H1 (cell line): Measurements from ENCODE around the gene CYRIA. TPM values are rescaled to one million over a fixed set of nuclear protein-coding genes. Genes with fewer than 3 reads are reported as not detected.

Source experiments
- CTCF ChIA-PET: fragments of 300-600 bp; sonication (Branson Sonifier 250); formaldehyde crosslinking; loops from one replicate; lab custom pipeline; 2021; ENCODE audit not compliant: partially characterized antibody; lab: Charles Lee
- POLR2A ChIA-PET: fragments of 300-600 bp; sonication (Branson Sonifier 250); formaldehyde crosslinking; loops from one replicate; lab custom pipeline; 2021; ENCODE audit warnings: inconsistent platforms; ENCODE audit not compliant: partially characterized antibody; lab: Charles Lee
- DNase-seq, 2 experiments: peaks; one replicate each; pipeline versions ENCODE4 v3.0.0 to v3.0.0-alpha.2; 2010 to 2022; ENCODE audit warnings: low spot score in 2 of 2, low read depth in 1 of 2, mixed read lengths in 1 of 2
- FAIRE-seq: peaks from 2 replicates; lab custom pipeline; 2011; peaks lifted over from hg19 to GRCh38; lab: Jason Lieb, UNC
- H2AFZ ChIP-seq: 2 replicates; pipeline ENCODE4 v1.8.1; 2012; ENCODE audit warnings: low read length, inconsistent platforms
- H2AK5ac ChIP-seq: 2 replicates; pipeline ENCODE4 v1.6.1; 2013; ENCODE audit warnings: low read depth, low read length
- H2BK120ac ChIP-seq: replicated peaks from 2 replicates; pipeline ENCODE3; 2013; ENCODE audit warnings: low read depth, low read length, inconsistent platforms
- H2BK12ac ChIP-seq: 2 replicates; pipeline ENCODE4 v1.6.1; 2013; ENCODE audit warnings: low read depth, low read length
- H2BK15ac ChIP-seq: 2 replicates; pipeline ENCODE4 v1.6.1; 2013; ENCODE audit warnings: low read length
- H2BK20ac ChIP-seq: 2 replicates; pipeline ENCODE4 v1.6.1; 2013; ENCODE audit warnings: low read length
- H2BK5ac ChIP-seq: 2 replicates; pipeline ENCODE4 v1.6.1; 2013; ENCODE audit warnings: low read depth, low read length
- H3K14ac ChIP-seq: 2 replicates; pipeline ENCODE4 v1.6.1; 2013; ENCODE audit warnings: inconsistent platforms; ENCODE audit not compliant: insufficient read length
- H3K18ac ChIP-seq: 2 replicates; pipeline ENCODE4 v1.6.1; 2013; ENCODE audit warnings: low read length; ENCODE audit errors: extremely low read depth
- H3K23ac ChIP-seq: 2 replicates; pipeline ENCODE4 v1.6.1; 2013; ENCODE audit warnings: inconsistent platforms; ENCODE audit not compliant: insufficient read length
- H3K23me2 ChIP-seq: 2 replicates; pipeline ENCODE4 v1.6.1; 2013; ENCODE audit warnings: low read depth, low read length
- H3K27ac ChIP-seq: 2 replicates; pipeline ENCODE4 v1.6.1; 2011; ENCODE audit warnings: low read depth, low read length, inconsistent platforms
- H3K27me3 ChIP-seq, 4 experiments: replicated peaks in 1 of 4; 1 replicate in 1 of 4; 2 replicates in 3 of 4; pipeline versions ENCODE4 v1.6.1 to v1.8.1; 2011 to 2013; ENCODE audit warnings: low read length in 3 of 4, mild to moderate bottlenecking in 3 of 4, inconsistent platforms in 2 of 4, mixed read lengths in 2 of 4, moderate library complexity in 1 of 4; ENCODE audit not compliant: control insufficient read depth in 3 of 4, insufficient read depth in 3 of 4; ENCODE audit errors: extremely low read depth in 1 of 4
- H3K36me3 ChIP-seq, 4 experiments: 2 replicates each; pipeline versions ENCODE4 v1.6.1 to v1.8.1; 2011 to 2013; ENCODE audit warnings: mild to moderate bottlenecking in 4 of 4, low read length in 3 of 4, moderate library complexity in 2 of 4, control low read depth in 1 of 4, inconsistent platforms in 1 of 4; ENCODE audit not compliant: insufficient read depth in 4 of 4, control insufficient read depth in 2 of 4
- H3K4ac ChIP-seq: replicated peaks from 2 replicates; pipeline ENCODE3; 2013; ENCODE audit warnings: low read length, low read depth, mixed read lengths, inconsistent platforms; ENCODE audit not compliant: insufficient read length
- H3K4me1 ChIP-seq, 4 experiments: replicated peaks in 1 of 4; 1 replicate in 1 of 4; 2 replicates in 3 of 4; pipeline versions ENCODE4 v1.6.1 to v1.8.1; 2011 to 2013; ENCODE audit warnings: low read length in 3 of 4, inconsistent platforms in 2 of 4, mixed read lengths in 1 of 4; ENCODE audit not compliant: insufficient read depth in 4 of 4, control insufficient read depth in 3 of 4
- H3K4me2 ChIP-seq, 2 experiments: 2 replicates each; pipeline versions ENCODE4 v1.6.1 to v1.8.1; 2011 to 2013; ENCODE audit warnings: low read depth in 2 of 2, low read length in 2 of 2, control low read depth in 1 of 2, inconsistent platforms in 1 of 2, mild to moderate bottlenecking in 1 of 2; ENCODE audit not compliant: insufficient read depth in 1 of 2
- H3K4me3 ChIP-seq, 4 experiments: fragments of 200-600, 300-600 bp in 1 of 4; sonication (generic), shearing (Covaris generic), sonication (Bioruptor Twin) in 1 of 4; 2 replicates each; pipeline versions ENCODE4 v1.5.1 to v1.8.1; 2011 to 2016; ENCODE audit warnings: low read length in 4 of 4, low read depth in 3 of 4, control low read depth in 2 of 4, inconsistent platforms in 2 of 4, mild to moderate bottlenecking in 2 of 4, mixed read lengths in 1 of 4, moderate library complexity in 1 of 4; ENCODE audit not compliant: insufficient read depth in 2 of 4; ENCODE audit errors: extremely low read depth in 1 of 4
- H3K56ac ChIP-seq: replicated peaks from 2 replicates; pipeline ENCODE3; 2013; ENCODE audit warnings: low read depth, mild to moderate bottlenecking, mixed read lengths, low read length, inconsistent platforms; ENCODE audit not compliant: insufficient read length
- H3K79me1 ChIP-seq: 2 replicates; pipeline ENCODE4 v1.6.1; 2013; ENCODE audit warnings: low read depth, low read length, control low read depth
- H3K79me2 ChIP-seq, 2 experiments: 2 replicates each; pipeline versions ENCODE4 v1.6.1 to v1.8.1; 2012 to 2013; ENCODE audit warnings: low read length in 2 of 2, mild to moderate bottlenecking in 2 of 2, inconsistent platforms in 1 of 2; ENCODE audit not compliant: insufficient read depth in 2 of 2, control insufficient read depth in 1 of 2
- H3K9ac ChIP-seq, 4 experiments: replicated peaks in 1 of 4; 1 replicate in 1 of 4; 2 replicates in 3 of 4; pipeline versions ENCODE4 v1.6.1 to v1.8.1; 2011 to 2013; ENCODE audit warnings: low read depth in 3 of 4, low read length in 3 of 4, control low read depth in 2 of 4, mild to moderate bottlenecking in 2 of 4, moderate library complexity in 2 of 4, inconsistent platforms in 1 of 4; ENCODE audit errors: extremely low read depth in 1 of 4
- H3K9me3 ChIP-seq, 2 experiments: 2 replicates each; pipeline versions ENCODE4 v1.6.1 to v1.8.1; 2012 to 2013; ENCODE audit warnings: mild to moderate bottlenecking in 2 of 2, moderate library complexity in 2 of 2, control low read depth in 1 of 2, inconsistent platforms in 1 of 2, low read depth in 1 of 2, low read length in 1 of 2, mixed read lengths in 1 of 2; ENCODE audit not compliant: insufficient read depth in 2 of 2
- H4K20me1 ChIP-seq, 2 experiments: replicated peaks in 1 of 2; 2 replicates each; pipeline versions ENCODE3 to v1.8.1; 2011 to 2013; ENCODE audit warnings: inconsistent platforms in 2 of 2, low read length in 2 of 2, mild to moderate bottlenecking in 1 of 2; ENCODE audit not compliant: insufficient read depth in 2 of 2, control insufficient read depth in 1 of 2
- H4K5ac ChIP-seq: 2 replicates; pipeline ENCODE4 v1.6.1; 2013; ENCODE audit warnings: low read length, low read depth, mixed read lengths, inconsistent platforms; ENCODE audit not compliant: insufficient read length
- H4K8ac ChIP-seq: 2 replicates; pipeline ENCODE4 v1.8.0; 2013; ENCODE audit warnings: mild to moderate bottlenecking, moderate library complexity, low read length, inconsistent platforms; ENCODE audit not compliant: insufficient read depth; ENCODE audit errors: extremely low read depth
- H4K91ac ChIP-seq: replicated peaks from 2 replicates; pipeline ENCODE3; 2013; ENCODE audit warnings: low read length, mixed read lengths, inconsistent platforms; ENCODE audit not compliant: insufficient read length
- BCL11A ChIP-seq, 2 experiments: IDR thresholded peaks; one replicate each; pipeline ENCODE4 v1.6.1; 2011; ENCODE audit warnings: low read depth in 2 of 2, low read length in 2 of 2, mild to moderate bottlenecking in 2 of 2
- CHD2 ChIP-seq: IDR thresholded peaks from 2 replicates; pipeline ENCODE4 v1.6.1; 2012; ENCODE audit warnings: low read length, improper control_type of control experiment
- EZH2 ChIP-seq: fragments of 200-600 bp; sonication (generic); IDR thresholded peaks from 2 replicates; pipeline ENCODE4 v1.7.1; 2012; ENCODE audit warnings: low read depth, mild to moderate bottlenecking, moderate library complexity, low read length, inconsistent platforms; ENCODE audit not compliant: severe bottlenecking
- GABPA ChIP-seq: IDR thresholded peaks from 2 replicates; pipeline ENCODE4 v1.6.1; 2011; ENCODE audit warnings: mild to moderate bottlenecking, low read length, moderate library complexity, borderline replicate concordance; ENCODE audit not compliant: insufficient read depth
- HDAC6 ChIP-seq: IDR thresholded peaks from one replicate; pipeline ENCODE4 v1.7.1; 2012; ENCODE audit warnings: low read depth, mild to moderate bottlenecking, inconsistent platforms, low read length, moderate library complexity
- RFX5 ChIP-seq: IDR thresholded peaks from 2 replicates; pipeline ENCODE4 v1.6.1; 2011; ENCODE audit warnings: low read depth, low read length, improper control_type of control experiment, borderline replicate concordance
- SP1 ChIP-seq: IDR thresholded peaks from 2 replicates; pipeline ENCODE4 v1.6.1; 2011; ENCODE audit warnings: low read depth, low read length
- SP2 ChIP-seq: IDR thresholded peaks from 2 replicates; pipeline ENCODE4 v1.6.1; 2012; ENCODE audit warnings: mild to moderate bottlenecking, low read length, inconsistent platforms
- ZNF274 ChIP-seq: IDR thresholded peaks from 2 replicates; pipeline ENCODE4 v1.7.0; 2012; ENCODE audit warnings: low read length, borderline replicate concordance; ENCODE audit errors: extremely low read depth
- WGBS, 2 experiments: shearing (Covaris generic) in 1 of 2; methylation state at CpG; one replicate each; pipeline versions ENCODE4 v1.1.6 to v1.1.7; 2013 to 2015; ENCODE audit warnings: low lambda C conversion rate in 2 of 2, mixed read lengths in 2 of 2, inconsistent platforms in 1 of 2, low coverage in 1 of 2, missing lambda C conversion rate in 1 of 2; ENCODE audit not compliant: insufficient replicate concordance in 2 of 2, insufficient coverage in 1 of 2, insufficient read length in 1 of 2; ENCODE audit errors: extremely low coverage in 1 of 2, missing lambda C conversion rate in 1 of 2; 5-methylcytosine and 5-hydroxymethylcytosine counted together
- polyA plus RNA-seq, 7 experiments: library from polyadenylated mRNA; depleted of rRNA in 3 of 7; stranded (reverse) in 5 of 7; unstranded in 2 of 7; fragments of >200 nt in 5 of 7; fragments of 200-250 nt in 2 of 7; gene quantifications; 1 replicate in 5 of 7; 2 replicates in 1 of 7; 4 replicates in 1 of 7; pipeline versions ENCODE4 v1.2.1 to v1.2.3, GENCODE V29; 2011 to 2013; ENCODE audit warnings: missing spikeins in 2 of 7, mixed read lengths in 2 of 7
- total RNA-seq: library from RNA; stranded (reverse); fragmentation: NEBNext Ultra II Directional; extraction: Animal tissue kit (Norgen Biotek cat#: 25700); gene quantifications from 2 replicates; pipeline ENCODE4 v1.2.1, GENCODE V29; 2021

The CYRIA gene
- total and polyA plus RNA-seq, 2 of the 8 experiments (the other 6 are each of a cell fraction or from before 2014, with no cell fraction given), result 1.5 to 9.8 TPM

DNA sequence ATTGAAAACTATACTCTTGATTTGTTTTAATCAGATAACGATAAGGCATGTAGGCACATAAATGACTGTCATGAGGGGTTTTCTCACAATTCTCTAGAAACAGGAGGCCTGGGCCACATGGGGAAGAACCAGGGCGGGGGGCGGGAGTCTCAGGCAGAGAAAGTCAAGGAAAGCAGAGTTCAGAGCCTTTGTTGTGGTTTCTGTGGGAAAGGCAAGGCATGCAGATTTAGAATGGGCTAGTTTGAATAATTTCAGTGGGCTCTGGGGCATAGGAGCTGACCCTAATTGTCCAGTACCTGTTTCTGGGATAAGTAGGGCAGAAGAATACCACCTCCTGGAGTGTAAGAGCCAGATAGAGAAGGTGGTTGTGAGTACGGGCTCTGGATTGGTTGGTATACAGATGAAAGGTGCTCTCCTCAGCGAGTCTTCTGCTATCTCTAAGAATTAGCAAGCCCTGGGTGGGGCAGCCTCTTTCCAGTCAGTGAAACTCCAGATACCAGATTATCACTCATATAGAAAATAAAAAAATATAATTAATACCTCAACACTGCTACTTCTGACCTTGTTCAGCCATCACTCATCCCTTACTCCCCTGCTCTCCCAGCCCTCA, 41.5 kb upstream of the CYRIA start:
- Histone ChIP-seq H3K23me2 (no peaks in the 10 kb centered on the region), H3K14ac (no peak overlapping the region), H3K56ac (no peak overlapping the region), H3K4me2 (no peak overlapping the region), H2AFZ (no peak overlapping the region), H3K9ac (no peak overlapping the region), H2BK20ac (no peak overlapping the region), H3K79me2 (no peaks in the 10 kb centered on the region), H2BK120ac (no peak overlapping the region), H4K5ac (no peak overlapping the region), H3K79me1 (no peaks in the 10 kb centered on the region), H3K27ac (no peak overlapping the region), H3K23ac (no peak overlapping the region), H3K9me3 (no peaks in the 10 kb centered on the region), H4K91ac (no peak overlapping the region), H3K4ac (no peak overlapping the region), H4K8ac (no peak overlapping the region), H2BK12ac (no peak overlapping the region), H4K20me1 (no peaks in the 10 kb centered on the region), H3K27me3 (no peaks in the 10 kb centered on the region), H3K36me3 (no peaks in the 10 kb centered on the region), H3K18ac (no peak overlapping the region), H2BK5ac (no peak overlapping the region), H3K4me3 (no peak overlapping the region), H3K4me1 (no peaks in the 10 kb centered on the region), H2BK15ac (no peak overlapping the region), H2AK5ac (no peak overlapping the region)
- CTCF ChIA-PET, result interaction anchor here (0.7 to 1.4 kb wide), 3 partner anchors 15 to 50 kb away, joined by 3 to 7 read pairs (median 5); no protein-coding TSS in a partner anchor
- 92% methylated on average over 5 of the region's 5 CpGs; no CpG with 5 or more reads in 1 of the 2 experiments for WGBS, 2 experiments
- no peak for DNase-seq
- TF ChIP-seq SP1, result no peak
- TF ChIP-seq ZNF274, result no peak
- TF ChIP-seq BCL11A (IDR thresholded peaks at IDR 0.05; ENCODE audit: low read depth in 2 of 2, low read length in 2 of 2), result no peak
- no peak for TF ChIP-seq CHD2
- TF ChIP-seq EZH2, result no peak
- no peak for TF ChIP-seq GABPA
- no peak for TF ChIP-seq SP2
- TF ChIP-seq RFX5, result no peak
- no peak for TF ChIP-seq HDAC6
- POLR2A ChIA-PET, result interaction anchor here (1.1 kb wide), 1 partner anchor 57 kb away, joined by 3 read pairs; no protein-coding TSS in a partner anchor
- no peak for FAIRE-seq
